K562 (cell line): ENCODE data around the gene CARD10. TPM values are rescaled to one million over a fixed set of nuclear protein-coding genes. Genes with fewer than 3 reads are reported as not detected.

Experiments
- ARID1B ChIP-seq: fragments of 450-650 bp; IDR thresholded peaks from 2 replicates; pipeline ENCODE4 v1.6.1; 2016; ENCODE audit warnings: antibody characterized with exemption, mild to moderate bottlenecking, inconsistent platforms
- CBX5 ChIP-seq: IDR thresholded peaks from 2 replicates; pipeline ENCODE4 v1.6.1; 2014; ENCODE audit warnings: low read depth, borderline replicate concordance
- FOXK1 ChIP-seq: sonication (generic); formaldehyde crosslinking; IDR thresholded peaks from 2 replicates; pipeline ENCODE4 v1.8.0; 2022; ENCODE audit warnings: missing genetic modification reagents, mild to moderate bottlenecking, borderline replicate concordance
- JUND ChIP-seq, 2 experiments: IDR thresholded peaks; 2 replicates in 1 of 2; 3 replicates in 1 of 2; pipeline ENCODE4 v1.6.1; 2011; ENCODE audit warnings: borderline replicate concordance in 2 of 2, low read depth in 2 of 2, low read length in 2 of 2, improper control_type of control experiment in 1 of 2, missing biosample characterization in 1 of 2, missing genetic modification characterization in 1 of 2, missing genetic modification reagents in 1 of 2
- MBD2 ChIP-seq: sonication (generic); IDR thresholded peaks from 2 replicates; pipeline ENCODE4 v1.6.1; 2016; ENCODE audit warnings: low read depth, borderline replicate concordance
- MTF1 ChIP-seq: fragments of 250-450 bp; sonication (Bioruptor Pico); IDR thresholded peaks from 2 replicates; pipeline ENCODE4 v1.9.0; 2021; ENCODE audit warnings: moderate library complexity, mild to moderate bottlenecking, inconsistent platforms, borderline replicate concordance
- PHB2 ChIP-seq: fragments of 450-650 bp; IDR thresholded peaks from 2 replicates; pipeline ENCODE4 v1.6.1; 2017; ENCODE audit warnings: low read depth
- SMAD3 ChIP-seq: fragments of 450-650 bp; formaldehyde crosslinking; conservative IDR thresholded peaks from 2 replicates; pipeline ENCODE4 v1.4.0; 2020; ENCODE audit warnings: mild to moderate bottlenecking
- SRSF3 ChIP-seq: fragments of 200-400 bp; formaldehyde crosslinking; IDR thresholded peaks from 2 replicates; pipeline ENCODE4 v1.6.1; 2016; ENCODE audit warnings: mild to moderate bottlenecking, low read length, moderate library complexity; ENCODE audit not compliant: insufficient read depth
- TRIM28 ChIP-seq: fragments of 450-650 bp; IDR thresholded peaks from 2 replicates; pipeline ENCODE4 v1.6.1; 2017
- ZC3H11A ChIP-seq: IDR thresholded peaks from 2 replicates; pipeline ENCODE4 v1.6.1; 2012; ENCODE audit warnings: low read depth, low read length, improper control_type of control experiment
- ZEB2 ChIP-seq: fragments of 450-650 bp; IDR thresholded peaks from 2 replicates; pipeline ENCODE4 v1.6.1; 2016
- ZNF175 ChIP-seq: fragments of 200-800 bp; sonication (Bioruptor generic); IDR thresholded peaks from 2 replicates; pipeline ENCODE4 v1.6.1; 2016; ENCODE audit warnings: low read depth, mild to moderate bottlenecking, missing genetic modification characterization, missing compliant biosample characterization
- ZNF232 ChIP-seq: sonication (generic); formaldehyde crosslinking; IDR thresholded peaks from 2 replicates; pipeline ENCODE4 v1.8.0; 2022; ENCODE audit warnings: mild to moderate bottlenecking, missing genetic modification reagents
- ZNF384 ChIP-seq: IDR thresholded peaks from 2 replicates; pipeline ENCODE4 v1.6.1; 2012; ENCODE audit warnings: low read depth, low read length, improper control_type of control experiment
- ZNF586 ChIP-seq: fragments of 450-650 bp; formaldehyde crosslinking; conservative IDR thresholded peaks from 2 replicates; pipeline ENCODE4 v1.4.0; 2020; ENCODE audit warnings: mild to moderate bottlenecking, moderate library complexity
- ZNF644 ChIP-seq: fragments of 200-800 bp; sonication (Bioruptor generic); IDR thresholded peaks from 2 replicates; pipeline ENCODE4 v1.6.1; 2016; ENCODE audit warnings: low read depth, missing genetic modification characterization, missing compliant biosample characterization
- polyA plus RNA-seq, 8 experiments: library from polyadenylated mRNA; depleted of rRNA in 4 of 8; stranded (reverse) in 5 of 8; unstranded in 3 of 8; fragments of >200 nt; fragmentation: Nextera tagmentation in 2 of 8; fragmentation: Illumina TruSeq in 1 of 8; extraction: Ambion mirVana in 2 of 8; extraction: Trizol in 1 of 8; gene quantifications; 2 replicates each; pipeline versions ENCODE4 v1.2.1 to v1.2.3, GENCODE V29; 2011 to 2014; ENCODE audit warnings: inconsistent platforms in 1 of 8, missing spikeins in 1 of 8
- total RNA-seq, 7 experiments: library from RNA; depleted of rRNA in 6 of 7; stranded (reverse); fragments of >200 nt in 6 of 7; fragmentation: Illumina TruSeq in 2 of 7; extraction: Trizol in 2 of 7; gene quantifications; 2 replicates each; pipeline versions ENCODE4 v1.2.1 to v1.2.3, GENCODE V29; 2011 to 2021; ENCODE audit warnings: low replicate concordance in 1 of 7
- TF ChIP-seq, protein P1 (sequence below): fragments of 250-450 bp; sonication (Bioruptor Pico); IDR thresholded peaks from 2 replicates; pipeline ENCODE4 v1.5.0; 2021
- TF ChIP-seq, protein P2 (sequence below): IDR thresholded peaks from 2 replicates; pipeline ENCODE4 v1.6.1; 2014; ENCODE audit warnings: antibody characterized with exemption
- TF ChIP-seq, protein P3 (sequence below): fragments of 450-650 bp; formaldehyde crosslinking; IDR thresholded peaks from 2 replicates; pipeline ENCODE4 v1.4.0; 2020; ENCODE audit warnings: mild to moderate bottlenecking, moderate library complexity
- TF ChIP-seq, protein P4 (sequence below), 2 experiments: fragments of 450-650 bp; IDR thresholded peaks; 2 replicates each; pipeline ENCODE4 v1.6.1; 2018; ENCODE audit warnings: mild to moderate bottlenecking in 2 of 2, low read depth in 1 of 2; ENCODE audit not compliant: partially characterized antibody in 2 of 2

CARD10 gene
- total and polyA plus RNA-seq, 9 of the 15 experiments (the other 6 are each of a cell fraction or from before 2014, with no cell fraction given) = 0.13 to 5.8 (median 1.6) TPM

DNA sequence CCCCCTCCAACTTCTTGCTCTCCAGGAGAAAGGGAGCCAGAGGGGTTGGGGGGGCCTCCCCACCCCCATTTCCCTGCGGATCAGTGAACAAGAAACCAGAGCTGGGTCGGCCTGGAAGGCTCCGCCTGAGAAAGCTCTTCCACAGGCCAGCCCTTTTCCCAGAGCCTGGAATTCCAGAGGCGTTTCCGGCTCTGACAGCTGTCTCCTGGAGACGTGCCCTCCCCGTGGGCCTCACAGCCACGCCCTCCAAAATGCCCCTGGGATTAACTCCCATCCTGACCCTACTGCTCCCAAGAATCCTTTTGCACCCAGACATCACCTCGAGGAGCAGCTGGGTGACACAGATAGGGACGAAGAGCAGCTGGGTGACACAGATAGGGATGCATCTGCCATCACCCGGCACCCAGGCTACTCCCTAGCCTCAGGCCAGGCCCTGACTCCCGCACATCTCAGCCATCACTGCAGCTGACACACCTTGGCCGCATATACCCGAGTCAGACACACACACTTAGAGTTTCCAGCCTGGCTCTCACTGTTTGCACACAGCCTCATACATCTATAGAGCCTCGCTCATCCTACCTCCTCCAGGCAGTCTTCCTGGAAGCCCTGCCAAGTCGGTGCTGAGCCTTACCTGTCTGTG lies 33.4 kb upstream of the CARD10 start (continued):
- TF ChIP-seq, protein P1, sequence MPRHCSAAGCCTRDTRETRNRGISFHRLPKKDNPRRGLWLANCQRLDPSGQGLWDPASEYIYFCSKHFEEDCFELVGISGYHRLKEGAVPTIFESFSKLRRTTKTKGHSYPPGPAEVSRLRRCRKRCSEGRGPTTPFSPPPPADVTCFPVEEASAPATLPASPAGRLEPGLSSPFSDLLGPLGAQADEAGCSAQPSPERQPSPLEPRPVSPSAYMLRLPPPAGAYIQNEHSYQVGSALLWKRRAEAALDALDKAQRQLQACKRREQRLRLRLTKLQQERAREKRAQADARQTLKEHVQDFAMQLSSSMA (CRISPR knock-in tag) = no peak
- TF ChIP-seq ZNF175 (CRISPR knock-in tag) (peak; percentile 81), ZEB2 (peak; percentile 96), PHB2 (peak; percentile 96), ZNF586 (CRISPR knock-in tag) (no peak), JUND (IDR thresholded peaks at IDR 0.05; ENCODE audit: borderline replicate concordance, low read depth, low read length) (peak; percentile 64), JUND (tag; IDR thresholded peaks at IDR 0.05; ENCODE audit: borderline replicate concordance, low read depth, low read length) (peak; percentile 75; the same call in 1 of the 3 replicates), MBD2 (0 out of 2 replicates have a peak, but pooled peaks have one; percentile 60), ZNF644 (tag) (peak; percentile 76; the same call in 1 of the 2 replicates), SRSF3 (no peak), ZC3H11A (no peak), ZNF232 (CRISPR knock-in tag) (no peak), SMAD3 (peak; percentile 65; the same call in 1 of the 2 replicates), FOXK1 (CRISPR knock-in tag) (no peak), MTF1 (no peak), CBX5 (no peak), ZNF384 (0 out of 2 replicates have a peak, but pooled peaks have one; percentile 14), TRIM28 (no peak), ARID1B (peak; percentile 100)
- TF ChIP-seq, protein P2, sequence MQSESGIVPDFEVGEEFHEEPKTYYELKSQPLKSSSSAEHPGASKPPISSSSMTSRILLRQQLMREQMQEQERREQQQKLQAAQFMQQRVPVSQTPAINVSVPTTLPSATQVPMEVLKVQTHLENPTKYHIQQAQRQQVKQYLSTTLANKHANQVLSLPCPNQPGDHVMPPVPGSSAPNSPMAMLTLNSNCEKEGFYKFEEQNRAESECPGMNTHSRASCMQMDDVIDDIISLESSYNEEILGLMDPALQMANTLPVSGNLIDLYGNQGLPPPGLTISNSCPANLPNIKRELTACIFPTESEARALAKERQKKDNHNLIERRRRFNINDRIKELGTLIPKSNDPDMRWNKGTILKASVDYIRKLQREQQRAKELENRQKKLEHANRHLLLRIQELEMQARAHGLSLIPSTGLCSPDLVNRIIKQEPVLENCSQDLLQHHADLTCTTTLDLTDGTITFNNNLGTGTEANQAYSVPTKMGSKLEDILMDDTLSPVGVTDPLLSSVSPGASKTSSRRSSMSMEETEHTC = peak; percentile 65; the same call in 1 of the 2 replicates
- TF ChIP-seq, protein P3, sequence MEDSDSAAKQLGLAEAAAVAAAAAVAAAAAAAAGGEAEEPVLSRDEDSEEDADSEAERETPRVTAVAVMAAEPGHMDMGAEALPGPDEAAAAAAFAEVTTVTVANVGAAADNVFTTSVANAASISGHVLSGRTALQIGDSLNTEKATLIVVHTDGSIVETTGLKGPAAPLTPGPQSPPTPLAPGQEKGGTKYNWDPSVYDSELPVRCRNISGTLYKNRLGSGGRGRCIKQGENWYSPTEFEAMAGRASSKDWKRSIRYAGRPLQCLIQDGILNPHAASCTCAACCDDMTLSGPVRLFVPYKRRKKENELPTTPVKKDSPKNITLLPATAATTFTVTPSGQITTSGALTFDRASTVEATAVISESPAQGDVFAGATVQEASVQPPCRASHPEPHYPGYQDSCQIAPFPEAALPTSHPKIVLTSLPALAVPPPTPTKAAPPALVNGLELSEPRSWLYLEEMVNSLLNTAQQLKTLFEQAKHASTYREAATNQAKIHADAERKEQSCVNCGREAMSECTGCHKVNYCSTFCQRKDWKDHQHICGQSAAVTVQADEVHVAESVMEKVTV (CRISPR knock-in tag) = no peak
- TF ChIP-seq, protein P4, sequence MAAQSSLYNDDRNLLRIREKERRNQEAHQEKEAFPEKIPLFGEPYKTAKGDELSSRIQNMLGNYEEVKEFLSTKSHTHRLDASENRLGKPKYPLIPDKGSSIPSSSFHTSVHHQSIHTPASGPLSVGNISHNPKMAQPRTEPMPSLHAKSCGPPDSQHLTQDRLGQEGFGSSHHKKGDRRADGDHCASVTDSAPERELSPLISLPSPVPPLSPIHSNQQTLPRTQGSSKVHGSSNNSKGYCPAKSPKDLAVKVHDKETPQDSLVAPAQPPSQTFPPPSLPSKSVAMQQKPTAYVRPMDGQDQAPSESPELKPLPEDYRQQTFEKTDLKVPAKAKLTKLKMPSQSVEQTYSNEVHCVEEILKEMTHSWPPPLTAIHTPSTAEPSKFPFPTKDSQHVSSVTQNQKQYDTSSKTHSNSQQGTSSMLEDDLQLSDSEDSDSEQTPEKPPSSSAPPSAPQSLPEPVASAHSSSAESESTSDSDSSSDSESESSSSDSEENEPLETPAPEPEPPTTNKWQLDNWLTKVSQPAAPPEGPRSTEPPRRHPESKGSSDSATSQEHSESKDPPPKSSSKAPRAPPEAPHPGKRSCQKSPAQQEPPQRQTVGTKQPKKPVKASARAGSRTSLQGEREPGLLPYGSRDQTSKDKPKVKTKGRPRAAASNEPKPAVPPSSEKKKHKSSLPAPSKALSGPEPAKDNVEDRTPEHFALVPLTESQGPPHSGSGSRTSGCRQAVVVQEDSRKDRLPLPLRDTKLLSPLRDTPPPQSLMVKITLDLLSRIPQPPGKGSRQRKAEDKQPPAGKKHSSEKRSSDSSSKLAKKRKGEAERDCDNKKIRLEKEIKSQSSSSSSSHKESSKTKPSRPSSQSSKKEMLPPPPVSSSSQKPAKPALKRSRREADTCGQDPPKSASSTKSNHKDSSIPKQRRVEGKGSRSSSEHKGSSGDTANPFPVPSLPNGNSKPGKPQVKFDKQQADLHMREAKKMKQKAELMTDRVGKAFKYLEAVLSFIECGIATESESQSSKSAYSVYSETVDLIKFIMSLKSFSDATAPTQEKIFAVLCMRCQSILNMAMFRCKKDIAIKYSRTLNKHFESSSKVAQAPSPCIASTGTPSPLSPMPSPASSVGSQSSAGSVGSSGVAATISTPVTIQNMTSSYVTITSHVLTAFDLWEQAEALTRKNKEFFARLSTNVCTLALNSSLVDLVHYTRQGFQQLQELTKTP (IDR thresholded peaks at IDR 0.05; ENCODE audit: low read depth in 1 of 2, partially characterized antibody in 2 of 2) = peak in 1 of 2 experiments; percentile 70
